CD8-positive, alpha-beta memory T cell (primary cell): ENCODE measurements around the gene PTPRM. TPM values are rescaled to one million over a fixed set of nuclear protein-coding genes. Genes with fewer than 3 reads are reported as not detected.

Experiments
- CTCF ChIA-PET: fragments of 350-600 bp; sonication (Branson Sonifier 250); formaldehyde crosslinking; loops from one replicate; lab custom pipeline; 2021; ENCODE audit warnings: antibody characterized with exemption; lab: Charles Lee
- POLR2A ChIA-PET: fragments of 350-600 bp; sonication (Branson Sonifier 250); formaldehyde crosslinking; loops from one replicate; lab custom pipeline; 2021; ENCODE audit warnings: antibody characterized with exemption; lab: Charles Lee
- DNase-seq, 5 donors: peaks; one replicate each; pipeline versions ENCODE4 v3.0.0 to v3.0.0-alpha.2; 2020 to 2022; ENCODE audit warnings: mixed read lengths in 1 of 5
- H3K27ac ChIP-seq: one replicate; pipeline ENCODE4 v1.7.0; 2013; ENCODE audit warnings: low read depth, mild to moderate bottlenecking, low read length, moderate library complexity
- H3K27me3 ChIP-seq: 2 replicates; pipeline ENCODE4 v1.7.0; 2013; ENCODE audit warnings: low read length, mild to moderate bottlenecking; ENCODE audit not compliant: insufficient read depth, poor library complexity, severe bottlenecking
- H3K36me3 ChIP-seq: 2 replicates; pipeline ENCODE4 v1.7.0; 2013; ENCODE audit warnings: mild to moderate bottlenecking, low read length, moderate library complexity; ENCODE audit not compliant: insufficient read depth
- H3K4me1 ChIP-seq: 2 replicates; pipeline ENCODE4 v1.7.0; 2013; ENCODE audit warnings: mild to moderate bottlenecking, low read length, moderate library complexity; ENCODE audit not compliant: insufficient read depth
- H3K4me3 ChIP-seq: 2 replicates; pipeline ENCODE4 v1.7.0; 2013; ENCODE audit warnings: mild to moderate bottlenecking, low read length
- H3K9me3 ChIP-seq: 2 replicates; pipeline ENCODE4 v1.7.0; 2013; ENCODE audit warnings: mild to moderate bottlenecking, low read length
- H3K27ac Mint-ChIP-seq, 8 donors: one replicate each; pipeline ENCODE4 v1.8.0; 2020 to 2021; ENCODE audit warnings: mixed read lengths in 8 of 8, mild to moderate bottlenecking in 6 of 8, inconsistent platforms in 3 of 8, moderate library complexity in 3 of 8
- H3K27me3 Mint-ChIP-seq, 2 donors: one replicate each; pipeline ENCODE4 v1.8.0; 2020 to 2021; ENCODE audit warnings: mixed read lengths in 2 of 2, mild to moderate bottlenecking in 1 of 2, moderate library complexity in 1 of 2
- H3K36me3 Mint-ChIP-seq, 3 donors: one replicate each; pipeline ENCODE4 v1.8.0; 2020 to 2021; ENCODE audit warnings: mixed read lengths in 3 of 3, inconsistent platforms in 1 of 3, mild to moderate bottlenecking in 1 of 3
- H3K4me1 Mint-ChIP-seq, 3 donors: one replicate each; pipeline ENCODE4 v1.8.0; 2020 to 2021; ENCODE audit warnings: mixed read lengths in 3 of 3, inconsistent platforms in 1 of 3, mild to moderate bottlenecking in 1 of 3
- H3K4me3 Mint-ChIP-seq, 7 donors: one replicate each; pipeline ENCODE4 v1.8.0; 2020 to 2021; ENCODE audit warnings: mixed read lengths in 7 of 7, mild to moderate bottlenecking in 6 of 7, moderate library complexity in 4 of 7, inconsistent platforms in 2 of 7
- H3K9me3 Mint-ChIP-seq, 5 donors: one replicate each; pipeline ENCODE4 v1.8.0; 2020 to 2022; ENCODE audit warnings: mixed read lengths in 5 of 5, mild to moderate bottlenecking in 3 of 5, moderate library complexity in 2 of 5, inconsistent platforms in 1 of 5
- polyA plus RNA-seq: library from polyadenylated mRNA; unstranded; fragments of 300-500 nt; fragmentation: Illumina TruSeq; gene quantifications from one replicate; pipeline ENCODE4 v1.2.3, GENCODE V29; 2021
- total RNA-seq, 2 experiments: library from RNA; stranded (reverse); gene quantifications; one replicate each; pipeline ENCODE4 v1.2.3, GENCODE V29; 2021

The PTPRM gene
- total and polyA plus RNA-seq, 3 experiments from 2014 or later: 3.9 to 7.4 (median 5.3) TPM

- Mint-ChIP-seq H3K9me3 (peaks cover 0 to 2% (median 0%) of the 10 kb centered on the region in 5 donors), H3K36me3 (no peaks in the 10 kb centered on the region), H3K27me3 (peaks cover 6 to 9% of the 10 kb centered on the region in 2 donors), H3K4me1 (no peaks in the 10 kb centered on the region), H3K4me3 (peak overlapping the region in 1 of 7 donors; percentile 42), H3K27ac (no peak overlapping the region)
- Histone ChIP-seq H3K4me3 (no peak overlapping the region), H3K4me1 (no peaks in the 10 kb centered on the region), H3K27me3 (no peaks in the 10 kb centered on the region), H3K27ac (no peak overlapping the region), H3K9me3 (no peaks in the 10 kb centered on the region), H3K36me3 (no peaks in the 10 kb centered on the region)
- ChIA-PET POLR2A (no interaction called here), CTCF (no interaction called here)
- DNase-seq: no peak
These were observed 886.4 kb downstream of the PTPRM start for GRCh38 chr18:8453528-8453927.

GRCh38 chr18:8454136-8454535, 887.0 kb downstream of the PTPRM start:
- no peak for DNase-seq
- H3K4me1 ChIP-seq: no peaks in the 10 kb centered on the region
- Mint-ChIP-seq H3K27me3 (peaks cover 5 to 9% of the 10 kb centered on the region in 2 donors), H3K36me3 (no peaks in the 10 kb centered on the region), H3K9me3 (peaks cover 0 to 2% (median 0%) of the 10 kb centered on the region in 5 donors), H3K4me3 (no peak overlapping the region), H3K27ac (no peak overlapping the region), H3K4me1 (no peaks in the 10 kb centered on the region)
- POLR2A ChIA-PET: no interaction called here
- H3K4me3 ChIP-seq: no peak overlapping the region
- no peaks in the 10 kb centered on the region for H3K9me3 ChIP-seq
- H3K27ac ChIP-seq: no peak overlapping the region
- no peaks in the 10 kb centered on the region for H3K36me3 ChIP-seq
- CTCF ChIA-PET: no interaction called here
- H3K27me3 ChIP-seq: no peaks in the 10 kb centered on the region

GRCh38 chr18:8455661-8456614, 888.8 kb downstream of the PTPRM start:
- Mint-ChIP-seq H3K27me3 (peaks cover 0 to 3% of the 10 kb centered on the region in 2 donors), H3K9me3 (no peaks in the 10 kb centered on the region), H3K4me1 (no peaks in the 10 kb centered on the region), H3K36me3 (no peaks in the 10 kb centered on the region), H3K27ac (no peak overlapping the region), H3K4me3 (no peak overlapping the region)
- POLR2A ChIA-PET: no interaction called here
- no peaks in the 10 kb centered on the region for H3K9me3 ChIP-seq
- CTCF ChIA-PET: no interaction called here
- DNase-seq: no peak
- H3K36me3 ChIP-seq: no peaks in the 10 kb centered on the region
- no peaks in the 10 kb centered on the region for H3K27me3 ChIP-seq
- H3K27ac ChIP-seq: no peak overlapping the region
- H3K4me1 ChIP-seq: no peaks in the 10 kb centered on the region
- H3K4me3 ChIP-seq: no peak overlapping the region
